Fibroblast of skin of scalp (primary cell): ENCODE results near the gene SPRR1B.
"Not testable (repeated sequence)": the region's sequence is repeated elsewhere in the genome, so short reads cannot be mapped to it uniquely, and the experiment has no call there.

Experiments
- DNase-seq: peaks from one replicate; pipeline ENCODE4 v3.0.0-alpha.2; 2013

The SPRR1B gene

DNA sequence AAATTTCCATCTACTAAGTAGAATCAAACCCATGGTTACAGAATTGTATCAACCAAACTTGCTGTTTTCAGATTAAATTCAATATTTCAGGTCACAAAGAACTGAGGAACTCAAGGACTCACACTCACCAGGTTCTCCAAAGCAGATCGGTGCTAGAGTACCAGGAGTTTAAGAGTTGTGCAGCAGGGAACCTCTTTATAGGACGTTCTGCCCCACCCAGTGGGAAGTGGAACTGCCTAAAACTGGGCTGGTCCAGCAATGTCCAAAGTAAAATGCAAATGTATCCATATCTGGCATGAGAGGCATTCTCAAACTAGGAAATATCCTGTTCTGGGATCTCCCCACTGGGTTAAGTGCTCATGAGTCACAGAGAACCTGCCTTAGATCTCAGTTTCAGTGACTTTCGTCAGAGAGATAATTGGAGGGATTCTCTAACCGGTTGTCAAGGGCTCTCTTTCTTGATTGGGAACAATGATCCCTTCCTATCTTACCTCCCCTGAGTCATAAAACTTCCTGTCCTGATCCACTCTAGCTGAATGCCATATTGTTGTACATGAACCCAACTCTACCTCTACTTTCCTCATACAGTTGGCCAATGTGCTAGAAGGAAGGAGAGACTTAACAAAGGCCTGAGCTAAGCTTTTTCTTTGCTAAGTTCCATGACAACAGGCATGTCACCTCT is 10.1 kb downstream of the SPRR1B start, which contains the start of gene SPRR2D:
Gene SPRR2D (minus strand): TSS at position 171 of the 682 bp plus-strand sequence. CDS start 774 bp downstream, outside the sequence.
- DNase-seq: no peak

GRCh38 chr1:153049211-153049610 is 18.2 kb downstream of the SPRR1B start:
- no peak for DNase-seq

DNA sequence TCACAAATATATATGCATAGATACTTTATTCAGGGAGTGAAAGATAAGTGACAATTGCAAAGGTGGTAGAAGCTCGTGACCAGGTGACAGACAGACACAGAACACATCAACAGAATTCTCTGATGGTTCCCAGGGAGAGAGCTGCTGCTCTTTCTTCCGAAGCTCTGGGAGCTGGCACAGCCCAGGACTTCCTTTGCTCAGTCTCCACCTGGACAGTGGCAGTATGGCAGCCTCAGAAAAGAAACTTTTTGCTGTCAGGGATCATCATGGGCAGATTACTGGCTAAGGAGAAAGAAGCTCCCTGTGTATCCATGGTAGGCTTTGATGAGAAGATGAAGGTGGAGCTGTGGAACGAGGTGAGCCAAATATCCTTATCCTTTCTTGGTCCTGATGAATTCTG is 25.1 kb downstream of the SPRR1B start:
- DNase-seq: not testable (repeated sequence)

DNA sequence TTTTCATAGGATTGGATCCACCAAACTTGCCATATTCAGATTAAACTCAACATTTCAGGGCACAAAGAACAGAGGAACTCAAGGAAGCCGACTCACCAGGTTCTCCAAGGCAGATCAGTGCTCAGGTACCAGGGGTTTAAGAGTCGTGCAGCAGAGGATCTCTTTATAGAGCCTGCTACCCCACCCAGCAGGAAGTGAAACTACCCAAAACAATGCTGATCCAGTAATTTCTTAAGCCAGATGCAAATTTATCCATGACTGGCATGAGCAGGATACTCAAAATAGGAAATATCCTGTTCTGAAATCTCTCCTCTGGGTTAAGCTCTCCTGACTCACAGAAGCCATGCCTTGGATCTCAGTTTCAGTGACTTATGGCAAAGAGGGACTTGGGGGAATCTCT is 26.4 kb downstream of the SPRR1B start, which contains the start of gene SPRR2A:
Gene SPRR2A (minus strand): TSS at position 138 of the 400 bp plus-strand sequence. CDS start 777 bp downstream, outside the sequence.
- no peak for DNase-seq

GRCh38 chr1:153058154-153058553 is 27.2 kb downstream of the SPRR1B start:
- DNase-seq: no peak

- no peak for DNase-seq
Observed at GRCh38 chr1:153058826-153059784, 28.1 kb downstream of the SPRR1B start.

DNA sequence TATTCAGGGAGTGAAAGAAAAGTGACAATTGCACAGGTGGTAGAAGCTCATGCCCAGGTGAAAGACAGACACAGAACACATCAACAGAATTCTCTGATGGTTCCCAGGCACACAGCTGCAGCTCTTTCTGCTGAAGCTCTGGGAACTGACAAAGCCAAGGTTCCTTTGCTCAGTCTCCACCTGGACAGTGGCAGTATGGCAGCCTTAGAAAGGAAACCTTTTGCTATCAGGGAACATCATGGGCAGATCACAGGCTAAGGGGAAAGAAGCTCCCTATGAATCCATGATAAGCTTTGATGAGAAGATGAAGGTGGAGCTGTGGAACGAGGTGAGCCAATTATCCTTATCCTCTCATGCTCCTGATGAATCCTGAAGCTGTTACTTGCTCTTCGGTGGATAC is 39.2 kb downstream of the SPRR1B start:
- no peak for DNase-seq

DNA sequence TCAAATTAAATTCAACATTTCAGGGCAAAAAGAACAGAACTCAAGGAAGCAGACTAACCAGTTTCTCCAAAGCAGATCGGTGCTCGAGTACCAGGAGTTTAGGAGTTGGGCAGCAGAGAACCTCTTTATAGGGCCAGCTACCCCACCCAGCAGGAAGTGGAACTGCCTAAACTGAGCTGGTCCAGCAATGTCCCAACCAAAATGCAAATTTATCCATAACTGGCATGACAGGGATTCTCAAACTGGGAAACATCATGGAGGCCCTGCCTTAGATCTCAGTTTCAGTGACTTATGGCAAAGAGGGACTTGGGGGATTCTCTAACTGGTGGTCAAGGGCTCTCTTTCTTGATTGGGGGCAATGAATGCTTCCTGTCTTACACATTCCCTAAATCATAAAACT is 40.5 kb downstream of the SPRR1B start, which contains the start of gene SPRR2B:
Gene SPRR2B (minus strand): TSS at position 101 of the 400 bp plus-strand sequence. CDS start 772 bp downstream, outside the sequence.
- DNase-seq: no peak

DNA sequence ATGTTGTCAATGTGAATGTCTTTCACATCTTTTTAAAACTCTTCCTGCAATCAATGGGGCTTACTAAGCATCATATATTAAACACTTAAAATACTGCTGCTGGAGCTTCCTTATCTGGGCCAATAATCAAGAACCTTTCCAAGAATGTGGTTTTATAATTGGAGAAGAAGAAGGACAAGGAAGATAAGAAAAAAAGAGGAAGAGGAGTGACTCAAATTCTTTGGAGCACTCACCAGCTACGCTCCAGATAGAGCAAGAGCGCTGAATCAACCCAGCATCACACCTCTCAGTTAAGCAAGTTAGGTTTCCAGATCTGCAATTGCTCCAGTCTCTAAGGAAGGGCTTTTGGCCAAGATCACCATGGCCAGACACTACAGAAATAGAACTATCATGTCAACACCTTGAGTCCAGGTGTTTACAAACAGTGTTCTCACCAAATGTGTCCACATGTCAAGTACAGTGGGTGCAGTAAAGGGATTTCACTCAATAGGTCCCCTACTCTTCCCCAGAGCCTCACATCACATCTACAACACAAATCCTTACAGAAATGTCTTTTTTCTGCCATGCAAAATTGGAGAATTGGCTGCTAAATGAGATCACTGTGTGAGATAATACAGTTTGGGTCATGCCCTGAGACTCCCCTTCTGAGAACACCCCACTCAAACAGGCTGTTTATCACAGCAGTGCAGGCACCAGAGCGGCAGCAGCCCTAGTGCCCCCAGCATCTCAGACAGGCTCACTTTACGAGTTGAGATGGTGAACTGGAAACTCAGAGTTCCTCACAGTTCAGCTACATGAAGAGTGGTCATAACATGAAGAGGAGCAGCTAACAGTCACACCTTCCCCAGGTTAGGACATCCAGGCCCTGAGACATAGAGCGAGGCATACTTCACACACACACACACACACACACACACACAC is 42.1 kb downstream of the SPRR1B start:
- DNase-seq: no peak

DNA sequence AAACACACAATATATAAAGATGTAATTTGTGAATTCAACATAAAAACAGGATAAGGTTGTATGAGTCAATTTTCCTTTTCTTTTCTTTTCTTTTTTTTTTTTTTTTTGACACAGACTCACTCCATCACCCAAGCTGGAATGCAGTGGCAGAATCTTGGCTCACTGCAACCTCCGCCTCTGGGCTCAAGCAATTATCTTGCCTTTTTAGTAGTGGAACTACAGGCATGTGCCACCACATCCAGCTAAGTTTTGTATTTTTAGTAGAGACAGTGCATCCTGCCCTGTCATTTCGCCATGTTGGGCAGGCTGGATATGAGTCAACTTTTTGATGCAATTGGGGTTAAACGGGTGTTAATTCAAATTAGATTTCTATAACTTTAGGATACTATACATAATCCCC is 50.7 kb downstream of the SPRR1B start:
- no peak for DNase-seq
